HG03521 (cell line): ENCODE results near the gene PBX1.
"Not testable (repeated sequence)": the region's sequence is repeated elsewhere in the genome, so short reads cannot be mapped to it uniquely, and the experiment has no call there.

Experiments used
- ATAC-seq: cut with Tn5 transposase; IDR thresholded peaks from one replicate; pipeline ENCODE4 v1.9.1; 2021; ENCODE audit warnings: mild to moderate bottlenecking, moderate library complexity; ENCODE audit not compliant: unreplicated experiment

Gene PBX1

DNA sequence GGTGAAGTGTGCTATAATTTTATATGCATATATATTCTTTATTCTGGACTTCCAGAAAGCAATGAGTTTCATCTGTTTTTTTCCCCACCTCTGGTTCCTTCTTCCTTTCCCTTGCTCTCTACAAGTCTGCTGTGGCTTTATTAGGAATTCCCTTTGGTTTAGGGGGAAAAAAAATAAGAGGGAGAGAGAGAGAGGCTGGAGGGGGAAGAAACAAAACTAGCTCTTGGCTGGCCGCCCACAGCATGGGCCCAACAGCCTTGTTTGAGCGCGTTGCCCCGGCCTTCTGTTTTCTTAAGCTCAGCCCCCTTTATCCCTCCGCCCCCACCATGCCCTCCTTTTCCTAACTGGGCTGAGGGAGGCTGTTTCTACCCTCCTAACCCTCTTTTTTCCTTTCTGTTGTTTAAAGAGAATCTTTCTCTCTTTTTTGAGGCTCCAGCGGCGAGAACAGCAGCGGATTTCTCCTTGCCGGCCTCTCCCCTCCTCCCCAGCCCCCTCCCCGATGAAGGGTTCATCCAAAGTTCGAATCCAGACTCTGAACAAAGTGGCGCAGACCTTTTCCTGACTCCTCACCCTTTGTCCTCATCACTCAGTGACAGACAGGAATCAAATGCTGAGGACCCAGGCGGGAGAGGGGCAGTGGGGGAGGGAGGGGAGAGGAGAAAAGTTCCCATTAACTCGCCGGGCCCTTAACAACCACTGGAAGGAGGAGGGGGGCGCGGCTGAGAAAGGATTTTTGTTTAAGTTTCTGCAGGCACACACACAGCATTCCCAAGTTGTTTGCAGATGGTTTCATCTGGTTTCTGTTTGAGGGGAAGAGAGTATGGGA is 29.7 kb downstream of the PBX1 start:
- ATAC-seq = no peak

DNA sequence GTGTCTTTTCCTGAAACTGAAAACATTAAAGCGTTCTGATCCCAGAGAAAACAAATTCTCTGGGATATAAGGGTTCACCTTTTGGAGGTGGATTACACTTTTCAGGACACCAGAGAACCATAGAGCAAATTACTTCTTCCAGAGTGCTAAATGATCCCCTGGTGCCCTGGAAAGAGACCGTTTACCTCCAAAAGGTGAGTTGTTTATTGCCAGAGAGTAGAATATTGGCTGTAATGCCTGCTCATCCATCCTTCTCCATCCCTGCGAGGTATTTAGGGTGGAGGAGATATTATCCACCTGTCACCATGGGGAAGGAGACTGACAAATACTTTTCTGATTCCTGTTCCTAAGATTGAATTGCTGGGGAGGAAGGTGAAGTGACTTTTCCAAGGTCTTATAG is 30.4 kb downstream of the PBX1 start:
- no peak for ATAC-seq

DNA sequence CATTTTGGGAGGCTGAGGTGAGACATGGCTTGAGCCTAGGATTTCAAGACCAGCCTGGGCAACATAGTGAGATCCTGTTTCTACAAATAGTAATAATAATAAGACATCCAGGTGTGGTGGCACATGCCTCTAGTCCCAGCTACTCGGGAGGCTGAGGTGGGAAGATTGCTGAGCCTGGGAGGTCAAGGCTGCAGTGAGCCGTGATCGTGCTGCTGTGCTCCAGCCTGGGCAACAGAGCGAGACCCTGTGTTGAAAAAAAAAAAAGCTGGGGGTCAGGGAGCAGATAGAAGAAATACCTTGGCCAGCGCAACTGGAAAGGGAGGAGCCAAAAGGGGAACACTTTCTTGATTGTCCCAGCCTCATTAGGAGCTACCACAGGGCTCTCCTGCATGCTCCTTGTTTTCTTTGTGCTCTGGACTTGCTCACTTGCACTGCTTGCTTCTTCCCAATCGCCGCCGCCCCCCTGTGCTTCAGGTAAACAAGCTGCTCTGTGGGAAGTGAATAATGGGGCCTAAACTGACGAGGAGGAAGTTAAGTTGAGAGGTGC is 31.1 kb downstream of the PBX1 start:
- ATAC-seq = no peak

DNA sequence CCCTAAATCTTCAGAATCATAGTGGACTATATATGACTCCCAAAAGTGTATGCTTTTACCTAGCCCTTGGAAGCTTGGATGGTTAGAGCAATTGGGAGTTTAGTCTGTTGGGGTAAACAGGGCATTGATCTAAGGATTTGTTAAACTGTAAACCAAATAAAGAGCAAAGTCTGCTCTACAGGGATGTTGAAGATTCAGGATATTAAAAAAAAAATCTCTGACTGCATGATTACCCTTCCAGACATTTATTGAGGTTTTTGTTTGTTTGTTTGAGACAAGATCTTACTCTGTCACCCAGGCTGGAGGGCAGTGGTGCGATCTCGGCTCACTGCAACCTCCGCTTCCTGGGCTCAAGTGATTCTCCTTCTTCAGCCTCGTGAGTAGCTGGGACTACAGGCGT is 31.6 kb downstream of the PBX1 start:
- ATAC-seq = no peak

DNA sequence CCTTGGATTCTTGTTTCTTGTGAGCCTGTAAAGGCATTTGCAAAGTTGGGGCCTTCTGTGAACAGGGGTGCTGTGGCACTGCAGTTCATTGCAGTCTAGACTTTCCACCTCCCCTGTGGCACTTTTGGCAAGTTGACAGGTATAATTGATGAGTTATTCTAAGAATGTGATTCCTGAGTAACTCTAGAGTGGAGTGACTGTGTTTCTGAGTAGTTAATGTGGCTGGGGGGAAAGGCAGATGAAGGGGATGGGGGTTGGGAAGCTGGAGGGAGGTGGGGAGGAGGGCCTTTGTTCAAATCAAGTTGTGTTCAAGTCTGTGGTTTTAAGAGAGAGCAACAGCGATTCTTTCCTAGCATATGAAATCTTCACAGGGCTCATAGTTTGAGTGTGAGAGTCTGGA is 32.9 kb downstream of the PBX1 start:
- ATAC-seq = no peak

DNA sequence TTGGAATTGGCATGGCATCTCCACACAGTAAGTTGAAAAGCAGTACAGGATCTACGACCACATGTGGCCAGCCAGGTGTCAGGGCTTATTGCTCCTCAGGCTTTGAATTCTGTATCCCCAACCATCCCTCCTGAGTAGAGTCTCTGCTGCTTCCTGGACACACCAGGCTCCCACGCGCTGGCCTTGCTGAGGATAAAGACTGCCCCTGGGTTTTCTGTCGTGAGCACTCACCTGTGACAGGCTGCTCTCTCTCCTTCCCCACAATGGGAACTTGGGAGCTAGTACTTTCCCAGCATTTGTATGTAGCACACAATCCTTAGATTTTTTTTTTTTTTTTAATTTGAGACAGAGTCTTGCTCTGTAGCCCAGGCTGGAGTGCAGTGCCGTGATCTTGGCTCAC is 33.6 kb downstream of the PBX1 start:
- ATAC-seq = no peak

DNA sequence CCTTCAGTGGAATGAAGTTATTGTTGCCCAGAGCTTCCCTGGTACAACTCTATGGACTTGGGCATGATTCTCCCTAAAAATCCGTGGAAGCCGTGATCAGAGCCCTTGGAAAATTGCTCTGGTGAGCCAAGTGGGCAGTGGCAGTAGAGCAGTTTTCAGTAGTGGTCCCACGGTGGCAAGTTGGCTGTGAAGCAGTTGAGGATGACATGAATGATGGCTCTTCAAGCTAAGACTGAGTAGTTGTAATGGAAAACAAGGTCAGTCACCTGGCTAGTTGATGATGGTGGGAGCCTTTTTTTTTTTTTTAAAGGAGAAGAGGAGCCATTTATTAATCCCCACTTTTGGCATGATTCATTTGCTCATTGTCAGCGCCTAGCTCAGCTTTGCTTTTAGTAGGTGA is 36.2 kb downstream of the PBX1 start:
- ATAC-seq = no peak

DNA sequence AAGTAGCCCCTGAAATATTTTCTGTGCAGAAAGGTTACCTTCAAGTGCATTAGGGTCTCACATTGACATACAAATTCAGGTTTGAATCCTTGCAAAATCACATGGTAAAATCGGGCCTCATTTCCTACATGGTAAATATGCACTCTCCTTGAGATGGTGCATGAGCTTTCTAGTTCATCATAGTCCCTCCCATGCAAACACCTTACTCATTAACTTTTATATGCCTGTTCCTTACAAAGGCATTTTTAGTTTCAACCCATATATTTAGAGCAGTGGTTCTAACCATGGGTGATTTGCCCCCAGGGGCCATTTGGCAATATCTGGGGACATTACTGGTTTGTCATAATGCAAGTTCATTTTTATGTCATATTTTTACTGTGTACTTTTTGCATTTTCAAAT is 37.2 kb downstream of the PBX1 start:
- ATAC-seq = no peak

DNA sequence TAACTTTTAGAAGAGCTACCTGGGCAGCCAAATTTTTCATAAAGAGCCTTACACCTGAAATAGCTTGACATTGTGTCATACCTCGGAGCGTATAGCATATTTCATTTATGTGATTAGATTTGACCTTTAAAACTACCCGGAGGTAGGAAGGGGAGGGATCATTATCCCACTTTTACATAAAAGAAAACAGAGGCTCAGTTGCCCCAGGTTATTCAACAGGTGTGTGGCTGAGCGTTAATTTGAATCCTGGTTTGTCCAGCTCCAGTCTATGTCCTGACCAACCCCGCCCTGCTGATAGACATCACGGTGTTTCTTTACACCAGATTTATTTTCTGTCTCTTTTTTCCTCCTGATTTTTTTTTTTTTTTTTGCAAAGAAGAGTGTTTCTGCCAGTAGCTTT is 39.7 kb downstream of the PBX1 start:
- ATAC-seq = no peak

DNA sequence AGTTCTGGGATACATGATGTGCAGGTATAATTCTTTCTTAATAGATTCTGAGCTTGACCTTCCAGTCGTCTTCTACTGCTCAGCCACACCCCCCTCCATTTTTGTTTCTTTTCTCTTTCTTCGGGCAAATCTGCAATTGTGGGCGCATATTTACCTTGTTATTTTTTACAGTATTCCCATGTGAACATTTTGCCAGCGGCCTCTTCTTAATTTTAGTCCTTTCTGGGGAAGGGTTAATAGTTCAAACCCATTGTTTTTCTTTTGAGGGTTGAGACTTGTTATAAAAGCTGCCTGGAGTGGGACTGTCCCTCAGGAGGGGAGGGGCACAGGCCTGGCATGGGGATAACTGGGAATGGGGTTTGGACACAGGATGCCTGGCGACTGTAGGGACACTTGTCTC is 40.3 kb downstream of the PBX1 start:
- no peak for ATAC-seq

DNA sequence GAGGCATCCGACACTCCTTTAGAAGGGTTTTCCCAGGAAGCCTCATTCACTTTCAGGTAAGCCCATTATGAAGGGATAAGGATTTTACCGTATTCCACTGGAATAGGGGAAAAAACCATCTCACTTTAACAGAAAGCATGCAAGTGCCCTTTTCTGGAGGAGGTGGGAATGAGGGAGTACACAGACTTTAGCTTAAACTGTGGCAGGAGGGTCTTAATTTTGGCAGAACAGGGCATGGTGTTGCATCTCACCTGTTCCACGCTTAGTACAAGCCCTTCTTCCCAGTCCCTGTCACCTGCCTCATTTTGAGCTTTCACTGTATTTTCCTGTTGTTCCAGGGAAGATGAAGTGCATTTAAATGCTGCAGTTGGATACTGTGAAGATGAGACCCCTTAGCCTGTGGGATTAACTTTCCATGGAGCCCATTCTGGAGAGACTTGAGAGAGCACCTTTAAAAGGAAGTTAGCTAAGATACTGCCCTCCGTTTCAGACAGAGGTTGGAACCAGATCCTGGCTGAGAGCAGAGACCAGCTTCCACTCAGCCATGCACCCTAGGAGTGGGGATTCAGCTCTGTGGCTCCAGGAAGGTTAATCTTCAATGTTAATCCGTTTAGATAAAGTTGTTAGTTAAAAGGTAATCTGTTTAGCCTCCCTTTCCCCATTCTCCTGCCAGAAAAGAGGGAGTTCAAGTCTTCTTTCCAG is 42.6 kb downstream of the PBX1 start:
- ATAC-seq = no peak

DNA sequence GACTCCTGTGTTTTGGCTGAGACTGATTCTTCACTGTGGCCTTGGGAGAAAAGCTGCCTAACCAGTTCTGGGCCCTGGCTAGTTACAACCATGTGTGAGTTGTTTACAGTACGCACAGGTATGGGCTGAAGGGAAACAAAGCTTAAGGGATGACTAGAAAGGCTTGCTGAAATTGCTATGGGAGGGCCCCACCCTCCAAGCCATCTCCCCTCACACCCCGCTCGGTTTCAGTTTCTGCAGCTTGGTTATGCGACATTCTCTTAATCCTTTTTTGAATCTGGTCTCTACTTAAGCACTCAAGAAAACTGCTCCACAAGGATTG is 43.1 kb downstream of the PBX1 start:
- ATAC-seq = no peak

DNA sequence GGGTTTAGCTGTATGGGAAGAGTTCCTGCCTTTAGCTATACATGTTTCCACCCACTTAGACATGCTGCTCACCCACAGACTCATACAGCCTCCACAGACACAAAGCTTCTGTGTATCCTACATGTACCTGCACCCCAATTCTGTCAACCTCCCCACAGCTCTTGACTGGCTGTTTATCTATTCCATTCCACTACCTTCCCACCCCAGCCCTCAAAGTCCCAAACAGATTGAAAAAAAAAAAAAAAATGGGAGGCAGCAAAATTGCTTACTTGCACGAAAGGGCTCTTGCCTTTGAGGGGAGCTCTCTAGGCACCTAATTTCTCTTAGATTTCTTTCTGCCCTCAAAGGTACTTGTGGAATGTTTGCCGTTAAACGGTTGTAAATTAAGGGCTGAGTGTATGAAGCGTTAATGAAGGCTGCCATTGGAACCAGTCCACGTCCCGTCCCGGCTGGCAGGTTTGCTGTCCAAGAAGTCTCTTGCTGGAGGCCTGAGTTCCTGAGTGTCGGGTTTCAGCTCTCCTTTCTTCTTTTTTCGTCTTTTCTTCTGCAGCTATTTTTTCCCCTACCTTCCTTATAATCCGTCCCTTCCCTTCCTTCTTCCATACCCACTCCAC is 43.6 kb downstream of the PBX1 start:
- ATAC-seq = no peak

DNA sequence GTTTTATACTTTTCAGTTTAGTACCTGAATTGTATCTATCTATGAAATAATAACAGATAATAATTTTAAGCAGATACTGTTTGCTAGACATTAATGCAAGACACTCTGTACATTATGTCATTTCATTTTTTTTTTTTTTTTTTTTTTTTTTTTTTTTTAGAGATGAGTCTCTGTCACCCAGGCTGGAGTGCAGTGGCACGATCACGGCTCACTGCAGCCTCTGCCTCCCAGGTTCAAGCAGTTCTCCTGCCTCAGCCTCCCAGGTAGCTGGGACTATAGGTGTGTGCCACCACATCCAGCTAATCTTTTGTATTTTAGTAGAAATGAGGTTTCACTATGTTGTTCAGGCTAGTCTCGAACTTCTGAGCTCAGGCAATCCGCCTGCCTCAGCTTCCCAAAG is 44.8 kb downstream of the PBX1 start:
- ATAC-seq = not testable (repeated sequence)

DNA sequence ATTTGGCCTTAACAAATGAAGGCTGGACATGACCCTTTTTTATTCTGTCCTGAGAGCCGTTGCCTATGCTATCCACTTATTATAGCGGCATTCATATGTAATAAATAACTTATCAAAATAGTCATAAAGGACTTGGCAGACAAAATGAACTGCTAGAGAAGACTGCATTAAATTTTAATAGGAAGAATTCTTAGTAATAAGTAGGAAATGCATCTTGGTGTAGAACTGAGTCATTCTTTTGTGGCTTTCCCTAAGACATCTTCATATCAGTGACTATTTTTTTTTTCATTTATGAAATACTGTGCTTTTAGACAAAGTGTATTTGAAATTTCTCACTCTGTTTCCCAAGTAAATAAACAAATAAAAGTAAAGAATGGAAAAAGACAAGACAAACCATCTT is 45.6 kb downstream of the PBX1 start:
- no peak for ATAC-seq

DNA sequence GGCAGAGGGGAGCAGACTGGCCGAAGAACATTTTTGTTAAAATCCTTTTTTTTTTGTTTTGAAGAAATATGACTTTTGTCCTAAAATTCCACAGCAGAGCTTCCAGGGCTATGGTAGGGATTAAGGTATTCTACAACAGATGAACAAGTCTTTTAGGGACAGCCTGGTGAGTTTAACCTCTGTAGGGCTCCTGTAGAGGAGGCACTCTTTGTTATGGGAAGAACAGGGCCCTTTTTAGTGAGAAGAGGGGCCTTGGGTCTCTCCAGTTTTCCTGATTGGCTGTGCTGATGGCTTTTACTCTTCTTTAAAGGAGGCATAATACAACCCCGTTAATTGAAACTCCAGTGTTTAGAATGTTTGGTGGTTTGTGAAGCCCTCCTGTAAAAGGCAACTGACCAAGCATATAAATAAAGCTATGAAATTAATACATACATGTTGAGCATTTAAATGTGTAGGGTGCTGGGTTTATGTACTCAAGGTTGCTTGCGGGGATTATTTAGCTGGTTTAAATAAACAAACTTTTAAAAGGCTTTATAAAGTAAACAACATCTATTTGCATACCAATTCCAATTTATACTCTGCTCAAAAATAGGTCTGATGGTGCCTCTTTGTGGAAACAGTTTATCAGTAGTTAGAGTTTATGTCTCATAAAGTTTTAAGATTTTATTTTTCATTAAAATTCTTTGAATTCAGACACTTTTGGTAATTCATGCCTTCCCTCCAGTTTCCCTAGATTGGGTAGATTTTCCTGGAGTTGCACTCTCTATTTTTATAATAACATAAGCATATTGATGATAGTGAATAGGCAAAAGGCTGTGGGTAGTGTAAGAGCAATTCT is 46.5 kb downstream of the PBX1 start:
- no peak for ATAC-seq

DNA sequence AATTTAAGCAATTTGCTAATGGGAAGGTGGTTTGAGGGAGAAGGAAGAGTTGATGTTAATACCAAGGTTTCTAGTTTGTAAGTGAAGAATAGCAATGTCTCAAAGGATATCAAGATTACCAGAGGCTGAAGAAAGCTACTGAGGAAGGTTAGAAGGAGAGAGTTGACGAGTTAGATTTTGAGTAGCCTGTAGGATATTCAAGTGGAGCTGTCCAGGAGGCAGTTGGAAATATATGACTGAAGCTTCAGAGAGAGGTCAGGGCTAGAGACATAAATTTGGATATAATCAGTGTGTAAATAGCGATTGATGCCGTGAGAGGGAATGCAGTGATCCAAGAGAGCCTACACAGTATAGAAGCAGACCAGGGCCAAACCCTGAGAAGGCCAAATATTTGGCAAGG is 48.4 kb downstream of the PBX1 start:
- no peak for ATAC-seq

DNA sequence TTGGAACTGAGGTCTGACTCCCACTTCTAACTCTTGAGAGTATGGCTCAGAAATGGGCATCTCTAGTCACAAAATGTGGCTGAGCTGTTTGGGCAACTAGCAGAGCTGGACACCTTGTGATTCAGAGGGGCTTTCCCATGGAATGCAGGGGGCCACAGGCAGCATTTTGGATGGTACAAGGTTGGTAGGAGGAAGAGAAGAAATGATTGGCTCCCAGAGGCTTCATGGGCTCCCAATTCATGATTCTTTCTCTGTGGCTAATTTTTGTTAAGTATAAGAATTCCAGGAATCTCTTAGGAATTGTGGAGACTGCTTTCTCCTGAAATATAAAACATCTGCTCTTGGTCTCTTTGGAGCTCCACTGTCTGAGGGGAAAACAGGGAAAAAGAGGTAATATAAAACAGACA is 49.7 kb downstream of the PBX1 start:
- ATAC-seq = no peak

DNA sequence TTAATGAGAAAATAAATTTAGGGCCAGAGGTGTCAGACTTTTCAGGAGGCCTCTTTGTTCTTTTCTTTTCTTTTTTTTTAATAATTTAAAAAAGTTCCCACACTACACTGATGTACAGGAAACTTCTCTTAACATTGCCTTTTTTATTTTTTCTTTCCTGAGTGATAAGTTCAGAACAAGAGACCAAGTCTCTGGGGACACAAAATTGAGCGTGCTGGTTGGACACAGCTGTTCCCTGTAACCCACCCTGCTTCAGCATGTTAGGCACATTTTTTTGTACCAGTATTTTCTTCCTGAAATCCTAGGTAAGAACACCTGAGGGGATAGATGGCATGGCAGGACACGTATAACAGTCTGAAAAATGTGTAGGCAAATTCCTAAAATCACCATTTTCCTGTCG is 50.1 kb downstream of the PBX1 start:
- ATAC-seq = no peak

DNA sequence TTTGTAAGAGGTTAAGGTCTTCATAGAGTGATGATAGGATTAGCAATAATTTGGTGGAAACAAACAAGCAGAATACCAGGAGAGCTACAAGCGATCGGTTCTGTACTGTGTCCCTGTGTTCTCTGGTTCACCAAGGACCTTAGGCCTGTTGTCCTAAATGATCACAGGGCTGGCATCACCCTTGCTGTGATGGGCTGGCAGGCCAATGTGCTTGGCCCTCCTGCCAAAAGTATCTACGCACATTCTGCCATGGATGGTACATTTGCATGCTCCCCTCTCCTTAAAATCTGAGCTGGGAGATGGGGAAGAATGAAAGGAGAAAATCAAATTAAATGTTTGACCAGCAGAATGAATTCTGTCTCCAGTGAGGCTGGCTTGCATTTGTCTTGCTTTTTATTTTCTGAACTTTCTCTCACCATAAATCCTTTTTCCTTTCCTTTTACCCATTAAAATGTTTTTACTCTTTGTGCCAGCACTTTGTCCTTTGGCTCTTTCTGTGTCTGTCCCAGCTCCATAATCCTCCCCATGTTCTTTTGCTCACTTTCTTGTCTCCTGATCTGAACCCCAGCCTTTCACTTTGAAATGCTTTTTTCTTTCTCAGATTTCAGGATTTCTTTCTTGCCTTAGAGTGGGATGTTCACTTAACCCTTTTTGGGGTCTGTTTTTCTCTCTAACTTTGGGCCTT is 51.7 kb downstream of the PBX1 start:
- ATAC-seq = no peak
